GM23338 (cell line): ENCODE results near the gene GADD45GIP1. TPM values are rescaled to one million over a fixed set of nuclear protein-coding genes. Genes with fewer than 3 reads are reported as not detected.

Source experiments
- ATAC-seq: fragments of 200-7000 bp; cut with Tn5 transposase; 3 replicates; pipeline ENCODE4 v1.9.1; 2020
- DNase-seq: peaks from one replicate; pipeline ENCODE4 v3.0.0-alpha.2; 2015; ENCODE audit warnings: low spot score
- H2AFZ ChIP-seq: fragments of 200-600 bp; sonication (generic); 2 replicates; pipeline ENCODE4 v1.8.0; 2016; ENCODE audit warnings: antibody characterized with exemption, mild to moderate bottlenecking, moderate library complexity
- H3F3A ChIP-seq: fragments of 200-600 bp; sonication (generic); replicated peaks from 2 replicates; pipeline ENCODE4 v1.8.0; 2017; ENCODE audit warnings: antibody characterized with exemption, mixed run types, low read depth
- H3K27ac ChIP-seq: fragments of 200-600 bp; sonication (generic); 2 replicates; pipeline ENCODE4 v1.6.1; 2016; ENCODE audit warnings: low read depth
- H3K27me3 ChIP-seq: fragments of 200-600 bp; sonication (generic); 2 replicates; pipeline ENCODE4 v1.8.0; 2016; ENCODE audit warnings: mild to moderate bottlenecking, mixed run types, moderate library complexity; ENCODE audit not compliant: insufficient read depth
- H3K36me3 ChIP-seq: fragments of 200-600 bp; sonication (generic); 2 replicates; pipeline ENCODE4 v1.8.0; 2016; ENCODE audit warnings: mild to moderate bottlenecking; ENCODE audit not compliant: insufficient read depth
- H3K4me1 ChIP-seq: fragments of 200-600 bp; sonication (generic); 2 replicates; pipeline ENCODE4 v1.8.0; 2016; ENCODE audit warnings: mild to moderate bottlenecking, moderate library complexity; ENCODE audit not compliant: insufficient read depth
- H3K4me2 ChIP-seq: fragments of 200-600 bp; sonication (generic); 2 replicates; pipeline ENCODE4 v1.7.1; 2017; ENCODE audit warnings: mixed run types
- H3K4me3 ChIP-seq: fragments of 200-600 bp; sonication (generic); 2 replicates; pipeline ENCODE4 v1.6.1; 2016; ENCODE audit warnings: mixed run types
- H3K79me2 ChIP-seq: fragments of 200-600 bp; sonication (generic); replicated peaks from 2 replicates; pipeline ENCODE4 v1.8.0; 2017; ENCODE audit warnings: mild to moderate bottlenecking; ENCODE audit not compliant: insufficient read depth
- H3K9me2 ChIP-seq: fragments of 200-600 bp; sonication (generic); 2 replicates; pipeline ENCODE4 v1.8.0; 2017; ENCODE audit not compliant: insufficient read depth
- H4K20me1 ChIP-seq: fragments of 200-600 bp; sonication (generic); replicated peaks from 2 replicates; pipeline ENCODE4 v1.8.0; 2017; ENCODE audit warnings: mild to moderate bottlenecking; ENCODE audit not compliant: insufficient read depth
- H3K27ac Mint-ChIP-seq: 2 replicates; pipeline ENCODE4 v1.8.0; 2020; ENCODE audit warnings: inconsistent platforms, mild to moderate bottlenecking, moderate library complexity, mixed read lengths
- H3K27me3 Mint-ChIP-seq: 3 replicates; pipeline ENCODE4 v1.8.0; 2022; ENCODE audit warnings: low read depth, mild to moderate bottlenecking, moderate library complexity, mixed read lengths, inconsistent platforms; ENCODE audit not compliant: insufficient read depth, poor library complexity
- H3K36me3 Mint-ChIP-seq: 3 replicates; pipeline ENCODE4 v1.8.0; 2021; ENCODE audit warnings: low read depth, mild to moderate bottlenecking, inconsistent platforms, moderate library complexity, mixed read lengths
- H3K4me1 Mint-ChIP-seq: 3 replicates; pipeline ENCODE4 v1.8.0; 2020; ENCODE audit warnings: mild to moderate bottlenecking, inconsistent platforms, mixed read lengths
- H3K4me3 Mint-ChIP-seq: 3 replicates; pipeline ENCODE4 v1.8.0; 2021; ENCODE audit warnings: moderate library complexity, mild to moderate bottlenecking, inconsistent platforms, mixed read lengths
- H3K9me3 Mint-ChIP-seq: 3 replicates; pipeline ENCODE4 v1.8.0; 2020; ENCODE audit warnings: moderate library complexity, mild to moderate bottlenecking, inconsistent platforms, mixed read lengths
- CREB1 ChIP-seq: fragments of 250-450 bp; sonication (Bioruptor Pico); IDR thresholded peaks from 2 replicates; pipeline ENCODE4 v1.5.0; 2020; ENCODE audit warnings: low read depth, mild to moderate bottlenecking, moderate library complexity
- CTCF ChIP-seq, 2 experiments: fragments of 200-600 bp in 1 of 2; sonication (generic) in 1 of 2; conservative IDR thresholded peaks; 2 replicates each; pipeline versions ENCODE4 v1.5.1 to v1.6.1; 2016 to 2017; ENCODE audit warnings: antibody characterized with exemption in 2 of 2, low read depth in 2 of 2, mild to moderate bottlenecking in 2 of 2, moderate library complexity in 1 of 2
- EZH2 ChIP-seq: fragments of 200-600 bp; sonication (generic); IDR thresholded peaks from one replicate; pipeline ENCODE4 v1.8.0; 2017; ENCODE audit warnings: antibody characterized with exemption, mild to moderate bottlenecking, low read depth; ENCODE audit not compliant: unreplicated experiment
- NANOG ChIP-seq: IDR thresholded peaks from 2 replicates; pipeline ENCODE4 v1.6.1; 2016; ENCODE audit warnings: antibody characterized with exemption, borderline replicate concordance
- REST ChIP-seq: IDR thresholded peaks from one replicate; pipeline ENCODE4 v1.6.1; 2018; ENCODE audit warnings: antibody characterized with exemption; ENCODE audit not compliant: unreplicated experiment
- STAT1 ChIP-seq: IDR thresholded peaks from one replicate; pipeline ENCODE4 v1.6.1; 2016; ENCODE audit warnings: antibody characterized with exemption; ENCODE audit not compliant: unreplicated experiment
- ZNF114 ChIP-seq: fragments of 250-450 bp; sonication (Bioruptor Pico); IDR thresholded peaks from 2 replicates; pipeline ENCODE4 v1.5.0; 2020; ENCODE audit warnings: mild to moderate bottlenecking, moderate library complexity
- ZNF462 ChIP-seq: fragments of 250-450 bp; sonication (Bioruptor Pico); IDR thresholded peaks from 2 replicates; pipeline ENCODE4 v1.5.0; 2020; ENCODE audit warnings: mild to moderate bottlenecking, moderate library complexity
- polyA plus RNA-seq: library from polyadenylated mRNA; unstranded; fragments of >200 nt; fragmentation: Nextera tagmentation; extraction: Ambion mirVana; gene quantifications from 2 replicates; pipeline ENCODE4 v1.2.1, GENCODE V29; 2016
- total RNA-seq: library from RNA; depleted of rRNA; stranded (reverse); fragments of >200 nt; shearing (Covaris generic); gene quantifications from 2 replicates; pipeline ENCODE4 v1.2.3, GENCODE V29; 2014

Gene GADD45GIP1
- total and polyA plus RNA-seq, 2 experiments from 2014 or later, result 63.9 to 255 TPM

- no peak for DNase-seq
- Histone ChIP-seq H4K20me1 (no peaks in the 10 kb centered on the region; the same call in 1 of the 2 replicates), H3K4me3 (no peak overlapping the region), H3K27ac (no peak overlapping the region), H2AFZ (no peak overlapping the region), H3K4me2 (no peak overlapping the region), H3K9me2 (no peaks in the 10 kb centered on the region), H3K4me1 (no peaks in the 10 kb centered on the region), H3F3A (peaks cover 8% of the 10 kb centered on the region; the same call in 1 of the 2 replicates), H3K27me3 (peaks cover 83% of the 10 kb centered on the region), H3K79me2 (no peaks in the 10 kb centered on the region), H3K36me3 (no peaks in the 10 kb centered on the region)
- Mint-ChIP-seq H3K36me3 (peaks cover 4% of the 10 kb centered on the region; the same call in 2 of the 3 replicates), H3K4me1 (peaks cover 5% of the 10 kb centered on the region), H3K4me3 (peak overlapping the region; percentile 33; the same call in 2 of the 3 replicates), H3K27me3 (peaks cover 79% of the 10 kb centered on the region), H3K27ac (no peak overlapping the region), H3K9me3 (peaks cover 5% of the 10 kb centered on the region; the same call in 1 of the 3 replicates)
- ATAC-seq, result no peak
- TF ChIP-seq CREB1 (CRISPR knock-in tag) (no peak), NANOG (no peak), EZH2 (no peak), STAT1 (no peak), REST (no peak)
Measured at GRCh38 chr19:12997179-12997966, 40.4 kb upstream of the GADD45GIP1 start.

- DNase-seq (peak; percentile 75), ATAC-seq (peak; percentile 86)
- peaks cover 5% of the 10 kb centered on the region; the same call in 1 of the 3 replicates for H3K9me3 Mint-ChIP-seq
- no peaks in the 10 kb centered on the region for H3K4me1 ChIP-seq
- H3K79me2 ChIP-seq, result no peaks in the 10 kb centered on the region
- H3F3A ChIP-seq, result peaks cover 8% of the 10 kb centered on the region; the same call in 1 of the 2 replicates
- no peak overlapping the region for H3K27ac ChIP-seq
- peak overlapping the region; percentile 49 for H3K4me3 ChIP-seq
- peak overlapping the region; percentile 81 for H3K4me2 ChIP-seq
- no peaks in the 10 kb centered on the region for H3K9me2 ChIP-seq
- H3K27ac Mint-ChIP-seq, result no peak overlapping the region
- H3K4me3 Mint-ChIP-seq, result peak overlapping the region; percentile 21; the same call in 2 of the 3 replicates
- peaks cover 5% of the 10 kb centered on the region for H3K4me1 Mint-ChIP-seq
- H3K27me3 ChIP-seq, result peaks cover 88% of the 10 kb centered on the region
- H3K36me3 ChIP-seq, result no peaks in the 10 kb centered on the region
- H3K36me3 Mint-ChIP-seq, result peaks cover 4% of the 10 kb centered on the region; the same call in 2 of the 3 replicates
- peak overlapping the region; percentile 92 for H2AFZ ChIP-seq
- H4K20me1 ChIP-seq, result no peaks in the 10 kb centered on the region; the same call in 1 of the 2 replicates
- peaks cover 86% of the 10 kb centered on the region for H3K27me3 Mint-ChIP-seq
- TF ChIP-seq CTCF (conservative IDR thresholded peaks at IDR 0.05; ENCODE audit: low read depth in 2 of 2) (peak in 1 of 2 experiments; percentile 36; a peak in 2 of 4 replicates), ZNF462 (CRISPR knock-in tag) (no peak), ZNF114 (CRISPR knock-in tag) (no peak)
Measured at GRCh38 chr19:12996406-12997094, 39.5 kb upstream of the GADD45GIP1 start.
